ENCODE data around the gene SCO2. TPM values are rescaled to one million over a fixed set of nuclear protein-coding genes. Genes with fewer than 3 reads are reported as not detected.

The SCO2 gene
- total and polyA plus RNA-seq, 2 of the 4 experiments (the other 2 are of a cell fraction): 1.3 to 1.9 TPM

DNA sequence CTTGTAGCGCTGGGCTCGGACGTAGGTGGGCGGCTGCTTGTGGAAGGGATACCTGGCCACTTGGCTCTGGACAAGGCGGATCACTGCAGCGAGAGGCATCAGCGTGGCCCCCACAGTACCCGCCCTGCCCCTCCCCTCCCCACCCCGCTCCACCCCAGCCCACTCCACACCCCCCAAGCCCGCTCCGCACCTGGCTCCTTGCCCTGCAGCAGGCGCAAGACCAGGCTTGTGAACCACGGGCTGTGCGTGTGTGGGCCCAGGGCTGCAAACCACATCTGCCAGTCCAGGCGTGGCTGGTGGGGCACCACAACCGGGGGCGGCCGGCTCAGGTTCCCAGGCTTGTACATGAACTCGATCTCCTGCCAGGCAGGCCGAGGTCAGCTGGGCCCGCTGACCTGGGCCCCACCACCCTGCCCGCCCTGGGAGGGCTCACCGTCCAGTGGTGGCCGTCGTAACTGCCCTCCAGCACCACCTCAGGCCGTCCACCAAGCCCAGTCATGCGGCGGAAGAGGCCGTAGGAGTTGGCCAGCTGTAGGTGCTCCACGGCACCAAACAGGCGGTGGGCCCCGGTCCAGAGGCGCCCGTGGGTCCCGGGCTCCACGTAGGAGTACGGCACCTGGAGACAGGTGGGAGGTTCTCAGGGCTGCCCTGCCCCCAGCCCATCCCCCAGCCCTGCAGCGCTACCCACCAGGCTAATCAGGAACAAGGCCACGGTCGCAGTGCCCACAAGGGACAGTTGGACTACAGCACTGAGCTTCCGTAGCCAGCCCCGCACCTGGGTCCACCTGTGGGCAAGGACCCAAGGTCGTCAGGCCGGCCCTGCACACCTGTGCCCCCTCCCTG is 20.8 kb downstream of the SCO2 start (continued):
- TF ChIP-seq BHLHE40 (IDR thresholded peaks at IDR 0.05; ENCODE audit: low read depth, low read length): no peak

DNA sequence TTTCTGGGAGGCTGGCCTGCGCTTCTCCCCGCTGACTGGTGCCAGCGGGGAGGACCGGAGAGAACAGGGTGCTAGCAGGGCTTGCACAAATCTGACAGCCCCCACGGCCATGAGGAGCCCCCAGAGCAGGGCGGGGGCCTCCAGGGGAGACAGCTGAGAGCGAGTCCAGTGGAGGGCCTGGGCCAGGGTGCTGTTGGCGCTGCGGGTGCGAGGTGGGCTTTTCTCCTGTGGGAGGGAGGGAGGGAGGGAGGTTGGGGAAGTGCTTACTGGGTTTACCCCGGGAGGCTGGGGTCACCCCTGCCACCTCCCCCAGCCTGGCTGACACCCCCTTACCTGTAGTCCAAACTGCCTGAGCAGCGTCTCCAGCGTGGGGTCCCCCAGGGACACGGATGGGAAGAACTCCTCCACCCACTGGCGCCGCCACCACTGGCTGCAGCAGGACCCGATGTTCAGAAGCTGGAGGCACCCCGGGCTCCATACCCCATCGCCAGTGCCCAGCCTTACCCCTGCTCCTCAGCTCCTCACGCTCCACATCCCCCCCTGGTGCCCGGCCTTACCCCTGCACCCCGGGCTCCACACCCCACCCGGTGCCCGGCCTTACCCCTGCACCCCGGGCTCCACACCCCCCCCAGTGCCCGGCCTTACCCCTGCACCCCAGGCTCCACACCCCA is 21.8 kb downstream of the SCO2 start:
- Histone ChIP-seq H3K27ac (ENCODE audit: insufficient read depth, low read length) (no peak overlapping the region), H3K27me3 (ENCODE audit: control insufficient read depth, insufficient read depth, low read length) (no peaks in the 10 kb centered on the region), H3K4me2 (ENCODE audit: low read depth, low read length) (no peak overlapping the region), H3K56ac (ENCODE audit: extremely low read depth, insufficient read depth, low read length) (no peak overlapping the region), H3K79me1 (ENCODE audit: low read depth in 1 of 2, low read length in 2 of 2) (peaks cover 2 to 35% of the 10 kb centered on the region in 2 experiments), H3K18ac (ENCODE audit: low read depth, low read length) (no peak overlapping the region), H3K4ac (ENCODE audit: low read depth, low read length) (no peak overlapping the region), H2BK20ac (ENCODE audit: low read depth, low read length) (no peak overlapping the region), H3K23ac (ENCODE audit: low read depth, low read length) (no peak overlapping the region), H3K36me3 (ENCODE audit: control insufficient read depth, insufficient read depth, low read length) (peaks cover 28% of the 10 kb centered on the region; the same call in 1 of the 2 replicates), H3K9me3 (ENCODE audit: control insufficient read depth, insufficient read depth, low read length) (no peaks in the 10 kb centered on the region), H2BK15ac (ENCODE audit: low read depth, low read length) (no peak overlapping the region), H4K20me1 (ENCODE audit: insufficient read depth, low read length) (no peaks in the 10 kb centered on the region; the same call in 1 of the 2 replicates), H2AFZ (replicated peaks; ENCODE audit: low read length, poor library complexity) (no peak overlapping the region), H2BK5ac (ENCODE audit: low read depth, low read length, poor library complexity, severe bottlenecking) (no peak overlapping the region), H2AK5ac (ENCODE audit: low read depth, low read length) (no peak overlapping the region), H3K9me1 (ENCODE audit: insufficient read depth, low read length) (no peaks in the 10 kb centered on the region), H3K4me3 (ENCODE audit: insufficient read depth, low read depth, low read length) (no peak overlapping the region), H3K9ac (ENCODE audit: low read depth, low read length) (no peak overlapping the region), H3K4me1 (ENCODE audit: control insufficient read depth, insufficient read depth, low read length) (peaks cover 2% of the 10 kb centered on the region; the same call in 1 of the 2 replicates), H3K14ac (replicated peaks; ENCODE audit: low read depth, low read length) (no peak overlapping the region), H4K5ac (ENCODE audit: low read depth, low read length) (no peak overlapping the region), H4K91ac (ENCODE audit: insufficient read depth, low read depth, low read length) (no peak overlapping the region), H4K8ac (ENCODE audit: low read depth in 2 of 2, low read length in 2 of 2) (no peak overlapping the region), H2AK9ac (replicated peaks; ENCODE audit: low read depth, low read length, poor library complexity) (no peak overlapping the region), H2BK120ac (ENCODE audit: low read depth, low read length) (no peak overlapping the region)
- WGBS, 2 experiments (ENCODE audit: extremely low coverage in 2 of 2, insufficient read length in 1 of 2): 95% methylated on average over 4 of the region's 26 CpGs; no CpG with 5 or more reads in 1 of the 2 experiments
- dilution Hi-C loops (cut with HindIII; ENCODE audit: low sequenced_read_pairs, unreplicated experiment) (no loop called here), intact Hi-C loops (cut with micrococcal nuclease) (no loop called here), in situ Hi-C loops (cut with MboI; ENCODE audit: low sequenced_read_pairs) (no loop called here)
- DNase-seq (no peak), ATAC-seq (ENCODE audit: low read depth) (no peak)
- ChIA-PET CTCF (no interaction called here), POLR2A (ENCODE audit: unreplicated experiment) (no interaction called here)
- TF ChIP-seq CHD1 (IDR thresholded peaks at IDR 0.05; ENCODE audit: low read depth, low read length): no peak
- TF ChIP-seq RAD21 (IDR thresholded peaks at IDR 0.05; ENCODE audit: low read length): no peak
- TF ChIP-seq MAFK (IDR thresholded peaks at IDR 0.05; ENCODE audit: low read depth, low read length): no peak
- TF ChIP-seq, protein P1, sequence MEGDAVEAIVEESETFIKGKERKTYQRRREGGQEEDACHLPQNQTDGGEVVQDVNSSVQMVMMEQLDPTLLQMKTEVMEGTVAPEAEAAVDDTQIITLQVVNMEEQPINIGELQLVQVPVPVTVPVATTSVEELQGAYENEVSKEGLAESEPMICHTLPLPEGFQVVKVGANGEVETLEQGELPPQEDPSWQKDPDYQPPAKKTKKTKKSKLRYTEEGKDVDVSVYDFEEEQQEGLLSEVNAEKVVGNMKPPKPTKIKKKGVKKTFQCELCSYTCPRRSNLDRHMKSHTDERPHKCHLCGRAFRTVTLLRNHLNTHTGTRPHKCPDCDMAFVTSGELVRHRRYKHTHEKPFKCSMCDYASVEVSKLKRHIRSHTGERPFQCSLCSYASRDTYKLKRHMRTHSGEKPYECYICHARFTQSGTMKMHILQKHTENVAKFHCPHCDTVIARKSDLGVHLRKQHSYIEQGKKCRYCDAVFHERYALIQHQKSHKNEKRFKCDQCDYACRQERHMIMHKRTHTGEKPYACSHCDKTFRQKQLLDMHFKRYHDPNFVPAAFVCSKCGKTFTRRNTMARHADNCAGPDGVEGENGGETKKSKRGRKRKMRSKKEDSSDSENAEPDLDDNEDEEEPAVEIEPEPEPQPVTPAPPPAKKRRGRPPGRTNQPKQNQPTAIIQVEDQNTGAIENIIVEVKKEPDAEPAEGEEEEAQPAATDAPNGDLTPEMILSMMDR (conservative IDR thresholded peaks at IDR 0.05; ENCODE audit: low read depth, low read length): 0 out of 2 replicates have a peak, but pooled peaks have one; percentile 3
- TF ChIP-seq RCOR1 (IDR thresholded peaks at IDR 0.05; ENCODE audit: insufficient replicate concordance, low read length): no peak
- no TSS peak for BruUV-seq (replicated peaks)
